ENCODE data around the gene POU6F2.

The POU6F2 gene

DNA sequence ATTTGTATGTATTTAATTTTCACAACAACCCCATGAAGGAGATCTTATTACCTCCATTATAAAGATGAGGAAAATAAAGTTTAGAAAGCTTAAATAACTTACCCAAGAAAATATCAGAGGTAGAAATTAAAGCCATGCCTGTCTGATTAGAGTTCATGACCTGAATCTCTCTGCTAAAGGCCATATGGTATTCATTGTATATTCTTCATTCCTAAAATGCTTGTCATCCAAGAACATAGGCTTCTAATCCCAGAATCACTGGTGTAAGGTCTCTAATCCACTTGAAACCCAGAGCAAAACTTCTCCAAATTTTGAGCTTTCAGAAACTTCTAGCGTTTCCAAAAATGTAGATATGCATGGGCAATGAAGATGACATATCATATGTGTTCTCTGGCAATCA lies 516.2 kb downstream of the POU6F2 start:
- no peak overlapping the region for H3K4me3 ChIP-seq (replicated peaks; ENCODE audit: low read depth, low read length)
- DNase-seq (ENCODE audit: low read depth) = no peak
- TF ChIP-seq, protein P1, sequence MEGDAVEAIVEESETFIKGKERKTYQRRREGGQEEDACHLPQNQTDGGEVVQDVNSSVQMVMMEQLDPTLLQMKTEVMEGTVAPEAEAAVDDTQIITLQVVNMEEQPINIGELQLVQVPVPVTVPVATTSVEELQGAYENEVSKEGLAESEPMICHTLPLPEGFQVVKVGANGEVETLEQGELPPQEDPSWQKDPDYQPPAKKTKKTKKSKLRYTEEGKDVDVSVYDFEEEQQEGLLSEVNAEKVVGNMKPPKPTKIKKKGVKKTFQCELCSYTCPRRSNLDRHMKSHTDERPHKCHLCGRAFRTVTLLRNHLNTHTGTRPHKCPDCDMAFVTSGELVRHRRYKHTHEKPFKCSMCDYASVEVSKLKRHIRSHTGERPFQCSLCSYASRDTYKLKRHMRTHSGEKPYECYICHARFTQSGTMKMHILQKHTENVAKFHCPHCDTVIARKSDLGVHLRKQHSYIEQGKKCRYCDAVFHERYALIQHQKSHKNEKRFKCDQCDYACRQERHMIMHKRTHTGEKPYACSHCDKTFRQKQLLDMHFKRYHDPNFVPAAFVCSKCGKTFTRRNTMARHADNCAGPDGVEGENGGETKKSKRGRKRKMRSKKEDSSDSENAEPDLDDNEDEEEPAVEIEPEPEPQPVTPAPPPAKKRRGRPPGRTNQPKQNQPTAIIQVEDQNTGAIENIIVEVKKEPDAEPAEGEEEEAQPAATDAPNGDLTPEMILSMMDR (IDR thresholded peaks at IDR 0.05; ENCODE audit: low read length, missing control alignments) = no peak

GRCh38 chr7:39501358-39501757 lies 523.6 kb downstream of the POU6F2 start:
- TF ChIP-seq, protein P1 (IDR thresholded peaks at IDR 0.05; ENCODE audit: low read length, missing control alignments) = no peak
- DNase-seq (ENCODE audit: low read depth) = no peak
- no peak overlapping the region for H3K4me3 ChIP-seq (replicated peaks; ENCODE audit: low read depth, low read length)

DNA sequence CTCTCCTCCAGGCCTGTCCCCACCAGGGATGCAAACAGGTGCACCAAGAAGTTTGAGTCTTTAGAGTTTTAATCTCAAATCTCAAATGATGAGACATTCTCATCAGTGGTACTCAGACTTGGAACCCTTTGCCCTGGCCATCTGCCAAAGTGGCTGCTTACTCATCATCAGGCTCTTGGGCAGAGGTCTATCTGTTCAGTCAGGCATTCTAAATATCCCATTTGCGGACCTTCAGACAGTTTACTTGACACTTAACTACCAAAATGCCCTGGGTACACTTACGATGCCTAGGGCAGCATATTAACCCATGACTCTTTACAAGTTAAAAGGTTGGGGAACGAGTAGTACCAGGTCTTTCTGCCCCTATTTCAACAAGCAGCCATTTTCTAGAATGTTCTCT lies 527.3 kb downstream of the POU6F2 start:
- H3K4me3 ChIP-seq (replicated peaks; ENCODE audit: low read depth, low read length) = no peak overlapping the region
- TF ChIP-seq, protein P1 (IDR thresholded peaks at IDR 0.05; ENCODE audit: low read length, missing control alignments) = no peak
- peak; percentile 21 for DNase-seq (ENCODE audit: low read depth)

DNA sequence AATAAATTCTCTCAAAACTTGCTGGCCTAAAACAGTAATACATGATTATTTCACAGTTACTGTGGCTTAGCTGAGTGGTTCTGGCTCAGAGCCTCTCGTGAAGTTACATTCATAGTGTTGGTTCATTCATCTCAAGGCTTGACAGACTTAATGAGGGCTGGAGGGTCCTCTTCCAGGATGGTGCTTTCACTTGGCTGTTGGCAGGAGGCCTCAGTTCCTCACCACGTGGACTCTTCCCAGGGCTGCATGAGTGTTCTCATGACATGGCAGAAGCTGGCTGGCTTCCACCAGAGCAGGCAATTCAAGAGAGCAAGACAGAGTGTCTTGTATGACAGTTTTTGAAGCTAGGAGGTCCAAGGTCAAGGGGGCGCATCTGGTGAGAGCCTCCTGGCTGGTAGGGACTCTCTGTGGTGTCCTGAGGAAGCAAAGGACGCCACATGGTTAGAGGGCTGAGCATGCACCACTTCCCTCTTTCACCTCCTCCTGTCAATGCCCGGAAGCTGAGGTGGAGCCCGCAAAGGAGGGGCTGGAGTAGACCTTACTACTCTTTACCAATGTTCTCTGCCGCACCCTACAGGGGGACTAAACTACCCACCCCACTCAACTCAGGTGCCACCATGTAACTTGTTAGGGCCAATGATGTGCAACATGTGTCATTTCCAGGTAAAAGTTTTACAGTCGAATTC lies 530.3 kb downstream of the POU6F2 start:
- no peak overlapping the region for H3K4me3 ChIP-seq (replicated peaks; ENCODE audit: low read depth, low read length)
- DNase-seq (ENCODE audit: low read depth) = no peak
- TF ChIP-seq, protein P1 (IDR thresholded peaks at IDR 0.05; ENCODE audit: low read length, missing control alignments) = no peak

GRCh38 chr7:39509436-39509835 lies 531.7 kb downstream of the POU6F2 start:
- H3K4me3 ChIP-seq (replicated peaks; ENCODE audit: low read depth, low read length) = no peak overlapping the region
- TF ChIP-seq, protein P1 (IDR thresholded peaks at IDR 0.05; ENCODE audit: low read length, missing control alignments) = no peak
- DNase-seq (ENCODE audit: low read depth) = no peak

DNA sequence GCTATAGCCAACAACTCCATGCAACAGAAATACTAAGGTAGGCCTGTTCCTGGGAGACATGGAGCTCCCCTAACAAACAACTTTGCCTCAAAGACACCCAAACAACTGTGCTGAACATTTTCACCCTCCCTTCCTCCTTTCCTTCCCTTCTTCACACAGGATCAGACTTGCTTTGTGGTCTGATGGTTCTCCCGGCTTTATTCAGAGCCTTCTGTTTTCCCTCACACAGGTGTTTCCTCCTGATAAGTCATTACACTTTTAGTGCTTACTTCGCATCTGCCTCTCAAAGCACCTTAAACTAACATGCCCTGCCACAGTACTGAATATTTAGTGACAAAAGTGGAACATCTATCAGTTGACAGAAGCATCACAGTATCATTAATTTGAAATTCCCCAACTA lies 532.2 kb downstream of the POU6F2 start:
- no peak for DNase-seq (ENCODE audit: low read depth)
- TF ChIP-seq, protein P1 (IDR thresholded peaks at IDR 0.05; ENCODE audit: low read length, missing control alignments) = no peak
- no peak overlapping the region for H3K4me3 ChIP-seq (replicated peaks; ENCODE audit: low read depth, low read length)

- no peak for DNase-seq (ENCODE audit: low read depth)
- TF ChIP-seq, protein P1 (IDR thresholded peaks at IDR 0.05; ENCODE audit: low read length, missing control alignments) = no peak
- H3K4me3 ChIP-seq (replicated peaks; ENCODE audit: low read depth, low read length) = no peak overlapping the region
Measured at GRCh38 chr7:39510864-39511354, 533.2 kb downstream of the POU6F2 start.

Measured in fibroblast of pulmonary artery (primary cell).